Keratinocyte (primary cell): ENCODE data around the gene ACADVL. TPM values are rescaled to one million over a fixed set of nuclear protein-coding genes. Genes with fewer than 3 reads are reported as not detected.

Experiments used
- DNase-seq: peaks from one replicate; pipeline ENCODE4 v3.0.0-alpha.2; 2011; ENCODE audit warnings: low read depth, missing footprints, low spot score
- FAIRE-seq: peaks from 2 replicates; lab custom pipeline; 2011; peaks lifted over from hg19 to GRCh38; lab: Jason Lieb, UNC
- H2AFZ ChIP-seq: 2 replicates; pipeline ENCODE4 v1.6.0; 2012; ENCODE audit warnings: low read length, control low read depth, inconsistent platforms; ENCODE audit not compliant: control insufficient read depth
- H3K27ac ChIP-seq: 2 replicates; pipeline ENCODE4 v1.5.1; 2011; ENCODE audit warnings: low read length; ENCODE audit not compliant: control insufficient read depth, insufficient read depth
- H3K27me3 ChIP-seq: 3 replicates; pipeline ENCODE4 v1.6.0; 2011; ENCODE audit warnings: low read length; ENCODE audit not compliant: control insufficient read depth, insufficient read depth; ENCODE audit errors: extremely low read depth
- H3K36me3 ChIP-seq, 2 experiments: 2 replicates in 1 of 2; 3 replicates in 1 of 2; pipeline ENCODE4 v1.5.1; 2011; ENCODE audit warnings: low read length in 2 of 2, mild to moderate bottlenecking in 1 of 2; ENCODE audit not compliant: control insufficient read depth in 2 of 2, insufficient read depth in 2 of 2; ENCODE audit errors: extremely low read depth in 1 of 2
- H3K4me1 ChIP-seq: 3 replicates; pipeline ENCODE4 v1.5.1; 2011; ENCODE audit warnings: low read length; ENCODE audit not compliant: control insufficient read depth, insufficient read depth; ENCODE audit errors: extremely low read depth
- H3K4me2 ChIP-seq: 3 replicates; pipeline ENCODE4 v1.6.0; 2011; ENCODE audit warnings: low read depth, low read length; ENCODE audit not compliant: control insufficient read depth, insufficient read depth; ENCODE audit errors: extremely low read depth
- H3K4me3 ChIP-seq, 3 experiments: fragments of 200-600 bp in 1 of 3; sonication (generic) in 1 of 3; 2 replicates in 2 of 3; 3 replicates in 1 of 3; pipeline ENCODE4 v1.5.1; 2011 to 2016; ENCODE audit warnings: low read length in 3 of 3, mild to moderate bottlenecking in 3 of 3, control low read depth in 2 of 3, inconsistent platforms in 1 of 3, low read depth in 1 of 3, mixed read lengths in 1 of 3, mixed run types in 1 of 3, moderate library complexity in 1 of 3; ENCODE audit not compliant: control insufficient read depth in 2 of 3, insufficient read depth in 2 of 3; ENCODE audit errors: extremely low read depth in 1 of 3
- H3K79me2 ChIP-seq: 2 replicates; pipeline ENCODE4 v1.6.0; 2012; ENCODE audit warnings: low read length; ENCODE audit not compliant: control insufficient read depth, insufficient read depth
- H3K9ac ChIP-seq: 3 replicates; pipeline ENCODE4 v1.6.0; 2011; ENCODE audit warnings: low read length; ENCODE audit not compliant: control insufficient read depth, insufficient read depth; ENCODE audit errors: extremely low read depth
- H3K9me1 ChIP-seq: 3 replicates; pipeline ENCODE4 v1.6.0; 2011; ENCODE audit warnings: low read length; ENCODE audit not compliant: control insufficient read depth, insufficient read depth; ENCODE audit errors: extremely low read depth
- H3K9me3 ChIP-seq: 2 replicates; pipeline ENCODE4 v1.5.1; 2012; ENCODE audit warnings: low read depth, low read length; ENCODE audit not compliant: control insufficient read depth
- H4K20me1 ChIP-seq: 3 replicates; pipeline ENCODE4 v1.6.0; 2011; ENCODE audit warnings: low read length; ENCODE audit not compliant: control insufficient read depth, insufficient read depth; ENCODE audit errors: extremely low read depth
- EZH2 ChIP-seq: IDR thresholded peaks from one replicate; pipeline ENCODE4 v1.6.1; 2012; ENCODE audit warnings: inconsistent platforms, mild to moderate bottlenecking, low read length, moderate library complexity
- dilution Hi-C: fragments of 300-500 bp; cut with MboI; formaldehyde crosslinking; loops from one replicate; pipeline ENCODE4 v1.7.0; 2020; ENCODE audit warnings: low sequenced_read_pairs; ENCODE audit not compliant: extremely low pct_ligation_motif_present
- polyA plus RNA-seq, 5 experiments: library from polyadenylated mRNA; depleted of rRNA in 3 of 5; stranded (reverse) in 3 of 5; stranded (forward) in 1 of 5; unstranded in 1 of 5; fragments of >200 nt; gene quantifications; 1 replicate in 1 of 5; 2 replicates in 3 of 5; 3 replicates in 1 of 5; pipeline versions ENCODE4 v1.2.1 to v1.2.3, GENCODE V29; 2011 to 2012; ENCODE audit warnings: missing spikeins in 2 of 5, low read depth in 1 of 5, low replicate concordance in 1 of 5
- TF ChIP-seq, protein P1 (sequence below), 3 experiments: IDR thresholded peaks in 1 of 3; conservative IDR thresholded peaks in 1 of 3; optimal IDR thresholded peaks in 1 of 3; 2 replicates in 2 of 3; 3 replicates in 1 of 3; pipeline versions ENCODE3 to v1.5.1; 2011; ENCODE audit warnings: low read length in 3 of 3, mild to moderate bottlenecking in 3 of 3, moderate library complexity in 2 of 3, control low read depth in 1 of 3, inconsistent platforms in 1 of 3; ENCODE audit not compliant: insufficient read depth in 2 of 3; ENCODE audit errors: extremely low read depth in 1 of 3

The ACADVL gene
- polyA plus RNA-seq, 1 donor (not counting 4 experiments of a cell fraction or from before 2014, with no cell fraction given), result 301 TPM

DNA sequence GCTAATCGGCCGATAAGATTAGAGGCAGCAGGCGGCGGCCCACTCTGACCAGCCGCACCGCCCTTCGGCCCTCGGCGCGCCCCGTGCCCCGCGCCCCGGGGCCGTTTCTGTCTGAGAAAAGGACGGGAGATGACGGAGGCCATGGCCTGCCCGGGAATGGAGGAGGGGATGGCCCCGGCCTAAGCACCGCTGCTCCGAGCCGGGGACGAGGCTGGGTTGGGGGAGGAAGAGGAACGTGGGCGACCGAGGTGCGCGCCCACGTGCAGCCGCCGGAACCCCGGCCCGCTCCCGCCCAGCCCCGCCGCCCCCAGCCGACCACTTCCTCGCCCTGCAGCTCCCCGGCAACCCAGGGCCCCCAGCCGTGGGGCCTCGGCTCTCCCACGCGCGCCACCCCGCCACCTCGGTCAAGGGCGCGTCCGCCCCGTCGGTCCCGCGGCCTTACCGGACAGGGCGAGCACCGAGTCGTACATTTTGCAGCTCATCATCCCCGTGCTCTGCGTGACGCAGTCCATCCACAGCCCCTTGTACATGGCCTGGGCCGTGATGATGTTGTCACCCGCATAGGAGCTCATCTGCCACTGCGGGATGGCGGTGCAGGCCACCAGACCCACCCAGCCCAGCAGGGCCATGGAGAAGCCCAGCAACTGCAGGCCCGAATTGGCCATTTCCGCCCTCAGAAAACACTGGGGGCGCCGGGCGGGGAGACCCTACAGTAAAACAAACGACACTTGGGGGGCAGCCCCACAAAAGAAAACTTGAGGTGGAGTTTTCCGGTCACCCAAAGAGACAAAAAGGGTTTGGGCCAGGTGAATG, 41.8 kb downstream of the ACADVL start:
- peak overlapping the region; percentile 92 for H3K4me2 ChIP-seq
- H3K79me2 ChIP-seq, result no peaks in the 10 kb centered on the region
- H3K9me3 ChIP-seq, result no peaks in the 10 kb centered on the region
- H4K20me1 ChIP-seq, result no peaks in the 10 kb centered on the region
- no peaks in the 10 kb centered on the region for H3K9me1 ChIP-seq
- H3K9ac ChIP-seq, result peak overlapping the region; percentile 74
- H3K4me1 ChIP-seq, result peaks cover 34% of the 10 kb centered on the region
- H3K4me3 ChIP-seq, result peak overlapping the region; percentile 41 to 42 (median 41)
- H3K27me3 ChIP-seq, result no peaks in the 10 kb centered on the region
- DNase-seq (no peak), FAIRE-seq (no peak)
- TF ChIP-seq, protein P1, sequence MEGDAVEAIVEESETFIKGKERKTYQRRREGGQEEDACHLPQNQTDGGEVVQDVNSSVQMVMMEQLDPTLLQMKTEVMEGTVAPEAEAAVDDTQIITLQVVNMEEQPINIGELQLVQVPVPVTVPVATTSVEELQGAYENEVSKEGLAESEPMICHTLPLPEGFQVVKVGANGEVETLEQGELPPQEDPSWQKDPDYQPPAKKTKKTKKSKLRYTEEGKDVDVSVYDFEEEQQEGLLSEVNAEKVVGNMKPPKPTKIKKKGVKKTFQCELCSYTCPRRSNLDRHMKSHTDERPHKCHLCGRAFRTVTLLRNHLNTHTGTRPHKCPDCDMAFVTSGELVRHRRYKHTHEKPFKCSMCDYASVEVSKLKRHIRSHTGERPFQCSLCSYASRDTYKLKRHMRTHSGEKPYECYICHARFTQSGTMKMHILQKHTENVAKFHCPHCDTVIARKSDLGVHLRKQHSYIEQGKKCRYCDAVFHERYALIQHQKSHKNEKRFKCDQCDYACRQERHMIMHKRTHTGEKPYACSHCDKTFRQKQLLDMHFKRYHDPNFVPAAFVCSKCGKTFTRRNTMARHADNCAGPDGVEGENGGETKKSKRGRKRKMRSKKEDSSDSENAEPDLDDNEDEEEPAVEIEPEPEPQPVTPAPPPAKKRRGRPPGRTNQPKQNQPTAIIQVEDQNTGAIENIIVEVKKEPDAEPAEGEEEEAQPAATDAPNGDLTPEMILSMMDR (optimal IDR thresholded peaks at IDR 0.05 in 1 of 3, IDR thresholded peaks at IDR 0.05 in 1 of 3, conservative IDR thresholded peaks at IDR 0.05 in 1 of 3; ENCODE audit: extremely low read depth in 1 of 3, insufficient read depth in 2 of 3, low read length in 3 of 3), result no peak
- no peak for TF ChIP-seq EZH2
- H2AFZ ChIP-seq, result peak overlapping the region; percentile 79
- peak overlapping the region; percentile 40 for H3K27ac ChIP-seq
- H3K36me3 ChIP-seq, result peaks cover 3 to 28% of the 10 kb centered on the region in 2 experiments
- dilution Hi-C loops, result no loop called here

DNA sequence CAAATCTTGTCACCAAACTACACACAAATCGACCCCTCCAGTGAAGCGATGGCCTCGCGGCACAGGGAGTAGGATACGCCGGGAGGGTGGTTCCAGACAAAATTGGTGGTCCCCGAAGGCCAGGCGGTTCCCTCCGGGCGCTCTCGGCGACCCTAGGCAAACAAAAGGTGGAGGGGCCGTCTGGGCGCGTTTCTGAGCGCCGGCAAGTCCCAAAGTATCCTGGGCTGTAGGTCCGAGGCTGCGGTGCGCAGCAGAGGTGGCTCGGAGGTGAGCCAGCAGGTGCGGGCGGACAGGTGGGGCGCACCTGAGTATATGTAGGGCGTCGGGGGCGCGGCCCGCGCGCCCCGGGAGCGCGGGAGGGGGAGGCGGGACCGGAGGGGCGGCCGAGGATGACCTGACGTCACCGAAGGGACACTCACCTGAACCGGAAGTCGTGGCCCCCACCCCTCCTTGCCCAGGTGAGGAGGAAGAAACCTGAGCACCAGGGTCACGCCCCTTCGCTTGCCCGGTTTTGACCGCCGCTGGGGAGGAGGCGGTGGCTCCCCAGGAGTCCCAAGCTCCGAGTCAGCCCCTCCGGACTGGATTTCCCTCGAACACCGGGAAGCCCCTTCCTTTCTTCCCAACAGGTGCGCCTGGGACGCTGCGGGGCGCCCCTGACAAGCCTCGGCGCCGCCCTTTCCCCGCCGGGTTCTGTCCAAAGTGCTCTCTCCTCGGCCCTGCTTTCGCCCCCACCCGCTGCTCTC, 42.6 kb downstream of the ACADVL start, which contains the start of gene CLDN7:
Gene CLDN7 (minus strand): TSS at position 287 of the 743 bp plus-strand sequence. CDS start 435 bp downstream, outside the sequence.
- H3K9me3 ChIP-seq, result no peaks in the 10 kb centered on the region
- peak within 1 kb of the TSS; percentile 41 to 75 (median 54) for H3K4me3 ChIP-seq
- H3K9ac ChIP-seq, result peak within 1 kb of the TSS; percentile 74
- no peak for DNase-seq
- TF ChIP-seq, protein P1 (optimal IDR thresholded peaks at IDR 0.05 in 1 of 3, IDR thresholded peaks at IDR 0.05 in 1 of 3, conservative IDR thresholded peaks at IDR 0.05 in 1 of 3; ENCODE audit: extremely low read depth in 1 of 3, insufficient read depth in 2 of 3, low read length in 3 of 3), result peak in 1 of 3 experiments; percentile 6
- no peak for TF ChIP-seq EZH2
- no peaks in the 10 kb centered on the region for H4K20me1 ChIP-seq
- dilution Hi-C loops, result no loop called here
- H3K27me3 ChIP-seq, result no peaks in the 10 kb centered on the region
- peaks cover under 1 to 21% of the 10 kb centered on the region in 2 experiments for H3K36me3 ChIP-seq
- H2AFZ ChIP-seq, result peak within 1 kb of the TSS; percentile 98
- H3K4me2 ChIP-seq, result peak within 1 kb of the TSS; percentile 92
- no peaks in the 10 kb centered on the region for H3K9me1 ChIP-seq
- peaks cover 34% of the 10 kb centered on the region for H3K4me1 ChIP-seq
- H3K27ac ChIP-seq, result peak within 1 kb of the TSS; percentile 47
- no peak for FAIRE-seq
- H3K79me2 ChIP-seq, result no peaks in the 10 kb centered on the region
